Erythroblast (primary cell): ENCODE measurements around the gene RCC2.
"Not testable (repeated sequence)": the region's sequence is repeated elsewhere in the genome, so short reads cannot be mapped to it uniquely, and the experiment has no call there.

ENCODE experiments used
- DNase-seq, 2 experiments: peaks; one replicate each; lab custom pipeline; 2025; lab: John Stamatoyannopoulos, UW
- GATA1 ChIP-seq: IDR thresholded peaks from 2 replicates; pipeline ENCODE4 v1.6.1; 2011; ENCODE audit warnings: low read depth, mild to moderate bottlenecking, control low read depth, low read length, moderate library complexity
- POLR2A ChIP-seq: IDR thresholded peaks from 2 replicates; pipeline ENCODE4 v1.6.1; 2011; ENCODE audit warnings: mild to moderate bottlenecking, low read length

The RCC2 gene

GRCh38 chr1:17420391-17420918, 19.0 kb downstream of the RCC2 start:
- TF ChIP-seq GATA1 (no peak), POLR2A (no peak)

DNA sequence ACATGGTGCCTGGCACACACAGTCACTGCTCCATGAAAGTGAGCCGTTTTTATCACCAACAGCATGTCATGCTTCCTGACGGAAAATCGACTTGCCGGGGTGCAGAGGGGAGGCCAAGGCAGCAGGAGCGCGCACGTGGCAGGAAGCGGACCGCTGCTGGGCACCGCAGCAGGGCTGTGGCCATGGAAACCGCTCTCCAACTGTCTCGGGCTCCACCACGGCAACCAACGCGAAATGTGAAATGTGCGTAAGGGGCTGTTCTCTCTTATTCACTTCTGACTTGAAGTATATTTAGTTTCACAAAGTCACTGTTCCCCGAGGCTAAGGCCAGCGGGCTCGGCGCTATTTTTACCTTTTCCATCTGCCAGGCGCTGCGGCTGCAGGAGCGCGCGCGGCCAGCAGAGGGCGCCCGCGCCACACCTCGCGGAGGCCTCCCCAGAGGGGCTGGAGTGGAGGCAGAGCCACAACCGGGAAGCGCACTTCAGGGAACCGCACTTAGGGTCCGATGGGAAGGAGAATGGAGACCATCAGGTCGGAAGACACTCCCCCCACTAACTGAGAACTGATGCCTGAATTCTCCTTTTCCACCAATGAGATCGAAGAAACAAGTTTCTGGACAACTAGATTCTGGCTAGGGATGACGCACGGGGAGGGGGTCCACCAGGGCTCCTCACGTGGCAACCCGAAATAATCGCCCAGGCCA, 19.7 kb downstream of the RCC2 start:
- TF ChIP-seq GATA1: no peak
- no peak for TF ChIP-seq POLR2A
- DNase-seq: peak; percentile 63 to 81

More at GRCh38 chr1:17420391-17420918, 19.0 kb downstream of the RCC2 start:
- DNase-seq: peak; percentile 17 to 31

GRCh38 chr1:17416389-17416788, 23.1 kb downstream of the RCC2 start:
- TF ChIP-seq POLR2A (no peak), GATA1 (no peak)
- DNase-seq: no peak

DNA sequence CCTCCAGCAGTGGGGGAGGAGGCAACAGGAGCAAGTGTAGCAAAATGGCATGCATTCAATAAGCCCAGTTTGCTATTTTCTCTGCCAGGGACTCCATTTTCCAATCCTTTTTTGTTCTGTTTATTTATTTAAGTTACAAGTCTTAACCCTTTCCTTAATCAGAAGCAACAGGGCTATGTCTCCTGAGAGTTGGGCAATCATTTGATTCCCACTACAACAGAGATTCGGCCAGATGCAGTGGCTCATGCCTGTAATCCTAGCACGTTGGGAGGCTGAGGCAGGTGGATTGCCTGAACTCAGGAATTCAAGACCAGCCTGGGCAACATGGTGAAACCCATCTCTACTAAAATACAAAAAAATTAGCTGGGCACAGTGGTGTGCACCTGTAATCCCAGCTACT, 25.5 kb downstream of the RCC2 start:
- TF ChIP-seq POLR2A (no peak), GATA1 (no peak)
- DNase-seq: no peak

- TF ChIP-seq GATA1 (no peak), POLR2A (no peak)
Observed at GRCh38 chr1:17412093-17412870, 27.2 kb downstream of the RCC2 start.

GRCh38 chr1:17409391-17409811, 30.1 kb downstream of the RCC2 start:
- peak; percentile 19 to 54 for DNase-seq
- TF ChIP-seq GATA1 (no peak), POLR2A (no peak)

More at GRCh38 chr1:17412093-17412870, 27.2 kb downstream of the RCC2 start:
- no peak for DNase-seq

DNA sequence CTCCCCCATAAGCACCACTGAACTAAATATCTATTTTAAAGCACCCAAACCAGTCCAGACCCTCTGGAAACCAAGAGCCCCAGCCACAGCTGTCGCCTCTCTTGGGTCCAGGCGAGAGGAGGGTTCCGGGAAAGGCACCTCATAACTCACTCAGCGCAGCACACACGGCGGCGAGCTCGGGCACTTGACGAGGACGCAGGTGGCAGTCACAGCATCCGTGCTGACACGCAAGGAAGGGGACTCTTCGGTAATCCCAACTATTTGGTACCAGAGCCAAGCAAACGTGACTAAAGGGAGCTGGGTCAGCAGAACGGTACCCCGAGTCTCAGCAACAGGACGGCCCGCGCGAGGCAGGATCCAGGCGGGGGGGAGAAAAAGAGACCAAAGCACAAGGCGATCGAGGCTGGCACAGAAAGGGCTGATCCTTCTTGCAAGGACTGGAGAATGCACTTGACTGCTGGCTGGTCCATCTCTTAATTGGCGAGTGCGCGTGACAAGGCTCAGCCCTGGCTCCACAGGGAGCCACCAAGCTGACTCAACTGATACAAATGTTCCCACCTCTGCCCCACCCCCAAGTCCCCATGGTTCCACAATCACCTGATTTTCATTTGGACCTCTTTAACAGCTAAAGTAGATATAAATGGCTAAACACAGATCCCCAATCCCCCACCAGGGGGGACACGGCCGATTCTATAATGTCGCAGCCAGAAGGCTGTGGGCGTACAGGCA, 31.5 kb downstream of the RCC2 start:
- DNase-seq: not testable (repeated sequence)

DNA sequence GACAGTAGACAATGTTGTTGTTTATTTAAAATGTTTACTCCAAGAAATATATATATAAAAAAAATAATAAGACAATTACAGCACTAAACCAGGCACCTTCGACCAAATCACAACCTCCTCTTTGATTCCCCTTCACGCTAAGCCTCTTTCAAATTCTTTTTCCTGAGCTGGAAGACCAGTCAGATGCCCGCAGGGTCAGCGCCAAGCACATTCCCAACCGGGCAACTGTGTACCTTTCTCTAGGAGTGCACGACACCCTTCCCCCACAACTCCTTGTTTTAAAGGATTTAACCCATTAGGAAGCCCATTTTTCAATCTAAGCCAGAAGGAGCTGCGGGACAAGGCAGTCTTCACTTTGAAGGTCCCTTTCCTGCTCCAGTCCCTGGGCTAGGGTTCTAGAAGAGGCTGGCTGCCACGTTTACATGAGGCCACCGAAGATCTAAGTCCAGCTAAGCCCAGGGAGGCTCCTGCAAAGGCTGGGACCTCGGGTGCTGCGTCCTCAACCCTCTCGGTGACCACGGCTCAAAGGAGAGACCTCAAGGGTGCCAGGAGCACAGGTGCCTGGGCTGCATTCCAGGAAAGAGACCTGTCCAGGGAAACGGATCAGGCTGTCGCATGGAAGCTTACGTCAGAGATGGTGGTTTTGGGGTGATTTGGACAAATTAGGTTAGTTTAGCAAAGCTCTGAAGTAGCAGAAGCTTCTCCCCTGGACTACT, 32.6 kb downstream of the RCC2 start:
- DNase-seq: not testable (repeated sequence)

DNA sequence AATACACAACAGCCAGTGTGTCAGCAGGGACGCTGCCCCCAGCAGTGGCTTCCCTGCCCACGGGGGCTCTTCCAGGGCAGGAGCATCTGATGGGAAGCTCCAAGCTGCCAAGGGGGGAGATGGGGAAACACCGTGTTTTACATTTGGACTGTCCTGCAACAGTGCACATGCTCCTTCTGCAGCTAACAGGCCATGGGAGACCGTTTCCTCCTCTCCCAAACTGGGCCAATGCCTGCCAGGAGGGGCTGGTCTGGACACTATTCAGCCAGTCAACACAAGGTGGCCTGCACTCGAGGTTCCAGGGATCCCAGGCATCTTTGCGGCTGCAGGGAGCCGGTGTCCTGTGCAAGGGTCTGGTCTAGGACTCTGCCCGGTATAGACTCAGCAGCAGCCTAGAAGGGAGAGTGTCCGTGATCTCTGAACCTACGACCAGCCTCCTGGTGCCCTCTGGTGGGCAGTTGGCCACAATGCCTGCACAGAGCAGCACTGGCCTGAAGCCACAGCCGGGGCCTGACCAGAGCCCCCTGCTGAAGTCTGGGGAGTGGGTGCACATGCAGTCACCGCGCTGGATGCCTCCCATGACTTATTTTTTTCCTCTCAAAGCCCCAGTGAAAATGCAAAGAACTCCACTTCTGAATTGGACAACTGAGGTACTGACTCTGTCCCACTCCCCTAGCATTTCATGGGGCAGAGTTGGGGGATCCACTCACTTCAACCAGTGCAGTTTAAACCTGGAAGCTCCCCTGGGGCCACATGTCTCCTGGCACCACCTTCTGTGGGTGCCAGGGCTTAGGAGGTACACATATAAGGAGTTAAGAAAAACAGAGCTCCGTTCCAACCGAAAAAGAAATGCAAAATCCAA, 33.3 kb downstream of the RCC2 start:
- TF ChIP-seq POLR2A: no peak
- TF ChIP-seq GATA1: no peak
- DNase-seq: peak; percentile 57 to 68

DNA sequence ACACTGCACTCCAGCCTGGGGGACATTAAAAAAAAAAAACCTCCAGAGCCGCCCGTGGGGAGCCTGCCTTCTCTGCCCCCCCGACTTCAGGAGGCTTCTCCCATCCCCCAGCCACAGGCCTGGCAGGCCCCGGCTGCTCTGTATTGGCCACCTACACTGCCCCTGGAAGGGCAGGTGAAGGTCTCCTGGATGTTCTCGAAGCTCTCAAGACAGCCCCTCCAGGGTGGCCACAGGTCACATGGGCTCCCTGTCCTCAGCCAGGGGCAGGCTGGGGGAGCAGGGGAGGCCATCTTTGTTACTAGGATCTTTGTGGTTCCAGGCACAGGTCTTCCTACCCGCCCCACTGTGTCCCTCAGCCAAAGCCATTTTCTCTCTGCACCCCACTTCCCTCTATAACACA, 34.7 kb downstream of the RCC2 start:
- TF ChIP-seq GATA1 (no peak), POLR2A (no peak)
- DNase-seq: no peak

DNA sequence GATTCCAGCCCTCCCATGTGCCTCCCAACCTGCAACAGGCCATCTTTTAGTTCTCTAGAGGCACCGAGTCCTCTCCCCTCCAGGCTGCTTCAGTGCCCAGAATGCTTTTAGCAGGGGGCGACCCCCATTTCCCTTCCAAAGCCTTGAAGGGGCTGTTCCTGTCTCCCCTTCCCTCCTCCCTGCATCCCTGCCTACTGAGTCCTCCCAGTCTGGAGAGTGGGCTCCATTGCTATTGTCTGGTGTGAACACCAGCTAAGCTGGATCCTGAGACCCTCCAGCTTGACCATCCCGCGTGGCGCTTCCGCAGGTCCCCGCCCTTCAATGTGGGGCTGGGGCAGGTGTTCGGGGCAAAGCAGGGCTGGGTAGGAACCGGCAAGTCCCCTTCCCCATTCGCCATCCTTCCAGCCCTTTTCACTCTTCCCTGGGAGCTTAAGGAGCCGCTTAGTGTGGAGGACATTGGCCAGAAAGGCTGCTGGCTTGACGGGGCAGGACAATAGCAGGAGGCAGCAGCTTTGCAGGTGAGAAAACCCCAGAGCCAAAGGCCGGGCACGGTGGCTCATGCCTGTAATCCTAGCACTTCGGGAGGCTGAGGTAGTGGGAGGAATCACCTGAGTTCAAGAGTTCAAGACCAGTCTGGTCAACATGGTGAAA, 35.3 kb downstream of the RCC2 start:
- no peak for DNase-seq
- TF ChIP-seq POLR2A (no peak), GATA1 (no peak)

DNA sequence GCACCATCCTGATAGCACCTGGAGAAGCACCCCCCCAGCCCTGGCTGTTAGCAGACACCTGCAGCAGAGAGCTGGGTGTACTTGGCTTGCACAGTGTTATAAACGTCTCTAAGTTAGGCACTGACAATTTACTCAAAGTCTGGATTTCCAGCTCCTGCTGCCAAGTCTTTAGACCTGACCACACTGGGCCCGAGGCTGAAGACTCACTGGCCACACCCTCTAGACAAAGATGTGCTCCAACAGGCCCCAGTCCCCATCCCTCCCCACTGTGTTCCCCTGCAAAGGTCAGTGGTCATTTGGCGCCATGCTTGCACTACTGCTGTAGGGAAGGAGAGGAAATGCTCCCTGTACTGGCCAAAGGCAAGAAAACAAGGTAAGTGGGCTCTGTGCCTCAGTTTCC, 36.4 kb downstream of the RCC2 start:
- no peak for DNase-seq
- TF ChIP-seq GATA1 (no peak), POLR2A (no peak)
